Stimulated activated CD8-positive, alpha-beta memory T cell treated with anti-CD3 and anti-CD28 coated beads, Interleukin-12 subunit alpha, Interleukin-12 subunit beta, amount 100 ng/mL, for 4 hours (primary cell): ENCODE measurements around the gene MORN4.
"Not testable (repeated sequence)": the region's sequence is repeated elsewhere in the genome, so short reads cannot be mapped to it uniquely, and the experiment has no call there.

Experiments
- DNase-seq: peaks from one replicate; pipeline ENCODE4 v3.0.0-alpha.2; 2020; ENCODE audit warnings: low read depth

MORN4 gene

GRCh38 chr10:97632949-97633884 lies at the start of gene MORN4:
MORN4 (minus strand) TSS chr10:97633500; CDS start chr10:97619653, 13,847 bp downstream.
- DNase-seq: peak; percentile 80

GRCh38 chr10:97682042-97682441 lies 48.7 kb upstream of the MORN4 start:
- no peak for DNase-seq

GRCh38 chr10:97679594-97679993 lies 46.3 kb upstream of the MORN4 start:
- DNase-seq: no peak

- peak; percentile 12 for DNase-seq
Measured at GRCh38 chr10:97676770-97677581, 43.7 kb upstream of the MORN4 start.

GRCh38 chr10:97675222-97675621 lies 41.9 kb upstream of the MORN4 start:
- no peak for DNase-seq

- DNase-seq: no peak
Measured at GRCh38 chr10:97673736-97674525, 40.6 kb upstream of the MORN4 start.

GRCh38 chr10:97669571-97669970 lies 36.3 kb upstream of the MORN4 start:
- no peak for DNase-seq

- no peak for DNase-seq
Measured at GRCh38 chr10:97667463-97667862, 34.2 kb upstream of the MORN4 start.

GRCh38 chr10:97666992-97667391 lies 33.7 kb upstream of the MORN4 start:
- DNase-seq: no peak

- no peak for DNase-seq
Measured at GRCh38 chr10:97664282-97664850, 31.1 kb upstream of the MORN4 start.

GRCh38 chr10:97659589-97659988 lies 26.3 kb upstream of the MORN4 start:
- no peak for DNase-seq

GRCh38 chr10:97656777-97657176 lies 23.5 kb upstream of the MORN4 start:
- DNase-seq: no peak

- DNase-seq: no peak
Measured at GRCh38 chr10:97651773-97652172, 18.5 kb upstream of the MORN4 start.

GRCh38 chr10:97650726-97651125 lies 17.4 kb upstream of the MORN4 start:
- no peak for DNase-seq

- not testable (repeated sequence) for DNase-seq
Measured at GRCh38 chr10:97649405-97649750, 16.1 kb upstream of the MORN4 start.

GRCh38 chr10:97648562-97649404 lies 15.5 kb upstream of the MORN4 start:
- DNase-seq: no peak

- DNase-seq: no peak
Measured at GRCh38 chr10:97647556-97647955, 14.3 kb upstream of the MORN4 start.

GRCh38 chr10:97644936-97645335 lies 11.6 kb upstream of the MORN4 start:
- no peak for DNase-seq

- no peak for DNase-seq
Measured at GRCh38 chr10:97643441-97643985, 10.2 kb upstream of the MORN4 start.

GRCh38 chr10:97642471-97643159 lies 9.3 kb upstream of the MORN4 start:
- not testable (repeated sequence) for DNase-seq
